SU-DHL-6 (cell line): ENCODE data around the gene C10orf95.

Experiments
- H2AFZ ChIP-seq: fragments of 200-600 bp; sonication (generic); 2 replicates; pipeline ENCODE4 v1.6.1; 2014; ENCODE audit warnings: low read depth, mild to moderate bottlenecking, moderate library complexity, mixed read lengths, antibody characterized with exemption, low read length; ENCODE audit not compliant: severe bottlenecking
- H3F3A ChIP-seq: fragments of 200-600 bp; shearing (Covaris generic); 2 replicates; pipeline ENCODE4 v1.6.0; 2016; ENCODE audit warnings: antibody characterized with exemption, mild to moderate bottlenecking; ENCODE audit not compliant: insufficient read depth
- H3K27ac ChIP-seq: fragments of 200-600 bp; sonication (generic); 2 replicates; pipeline ENCODE4 v1.5.1; 2016; ENCODE audit warnings: low read depth, mild to moderate bottlenecking, low read length, moderate library complexity, mixed read lengths
- H3K27me3 ChIP-seq: fragments of 200-600 bp; sonication (generic), shearing (Covaris generic); 2 replicates; pipeline ENCODE4 v1.6.0; 2014; ENCODE audit warnings: mild to moderate bottlenecking, low read length
- H3K36me3 ChIP-seq: fragments of 200-600 bp; sonication (generic); 2 replicates; pipeline ENCODE4 v1.6.1; 2014; ENCODE audit warnings: mild to moderate bottlenecking, low read length, mixed read lengths
- H3K4me2 ChIP-seq: fragments of 300-600, 200-600 bp; shearing (Covaris generic), sonication (generic); 2 replicates; pipeline ENCODE4 v1.6.0; 2014; ENCODE audit warnings: low read length, low read depth, mild to moderate bottlenecking; ENCODE audit not compliant: poor library complexity, severe bottlenecking
- H3K4me3 ChIP-seq: fragments of 200-600 bp; sonication (generic); 2 replicates; pipeline ENCODE4 v1.5.1; 2014; ENCODE audit warnings: antibody characterized with exemption, low read length, mild to moderate bottlenecking, mixed read lengths; ENCODE audit not compliant: insufficient read depth, poor library complexity, severe bottlenecking
- H3K79me2 ChIP-seq: fragments of 200-600 bp; sonication (generic); 2 replicates; pipeline ENCODE4 v1.6.1; 2014; ENCODE audit warnings: mild to moderate bottlenecking, low read length, moderate library complexity; ENCODE audit not compliant: insufficient read depth
- H3K9ac ChIP-seq: fragments of 200-600 bp; sonication (generic); 2 replicates; pipeline ENCODE4 v1.7.0; 2014; ENCODE audit warnings: mild to moderate bottlenecking, low read length
- H3K9me2 ChIP-seq: fragments of 200-600 bp; sonication (generic); replicated peaks from 2 replicates; pipeline ENCODE4 v1.6.1; 2014; ENCODE audit warnings: low read length; ENCODE audit not compliant: insufficient read depth
- H3K9me3 ChIP-seq: fragments of 200-600 bp; sonication (generic); 2 replicates; pipeline ENCODE4 v1.6.1; 2014; ENCODE audit warnings: low read length, mixed read lengths; ENCODE audit not compliant: insufficient read depth
- H4K20me1 ChIP-seq: fragments of 200-600 bp; sonication (generic); 2 replicates; pipeline ENCODE4 v1.6.1; 2014; ENCODE audit warnings: low read depth, mild to moderate bottlenecking, antibody characterized with exemption, low read length, moderate library complexity, mixed read lengths
- CTCF ChIP-seq: fragments of 200-600 bp; sonication (generic); IDR thresholded peaks from one replicate; pipeline ENCODE4 v1.5.1; 2017; ENCODE audit warnings: antibody characterized with exemption, mild to moderate bottlenecking, low read length, moderate library complexity; ENCODE audit not compliant: insufficient read depth, poor library complexity, severe bottlenecking
- EZH2phosphoT487 ChIP-seq: fragments of 200-600 bp; sonication (generic), shearing (Covaris generic); conservative IDR thresholded peaks from 2 replicates; pipeline ENCODE4 v1.6.1; 2018; ENCODE audit warnings: mild to moderate bottlenecking, antibody characterized with exemption, low read length, moderate library complexity, mixed read lengths

C10orf95 gene

GRCh38 chr10:102421757-102422512, 29.4 kb downstream of the C10orf95 start:
- TF ChIP-seq EZH2phosphoT487 (no peak), CTCF (no peak)
- H3K9me3 ChIP-seq = no peaks in the 10 kb centered on the region
- peak overlapping the region; percentile 79 for H3K27ac ChIP-seq
- no peaks in the 10 kb centered on the region for H3F3A ChIP-seq
- peak overlapping the region; percentile 68 for H3K9ac ChIP-seq
- peak overlapping the region; percentile 82 for H3K4me3 ChIP-seq
- H3K36me3 ChIP-seq = no peaks in the 10 kb centered on the region
- H4K20me1 ChIP-seq = no peaks in the 10 kb centered on the region
- H3K27me3 ChIP-seq = no peaks in the 10 kb centered on the region
- H3K4me2 ChIP-seq = peak overlapping the region; percentile 74
- no peaks in the 10 kb centered on the region for H3K79me2 ChIP-seq
- peak overlapping the region; percentile 36 for H2AFZ ChIP-seq
- H3K9me2 ChIP-seq = no peaks in the 10 kb centered on the region

- Histone ChIP-seq H3K27me3 (no peaks in the 10 kb centered on the region), H3K4me3 (peak overlapping the region; percentile 82), H3K27ac (peak overlapping the region; percentile 79), H3K36me3 (no peaks in the 10 kb centered on the region), H4K20me1 (no peaks in the 10 kb centered on the region), H3K9me2 (no peaks in the 10 kb centered on the region), H3K4me2 (peak overlapping the region; percentile 74), H3K9me3 (no peaks in the 10 kb centered on the region), H3K9ac (peak overlapping the region; percentile 68), H3F3A (no peaks in the 10 kb centered on the region), H2AFZ (peak overlapping the region; percentile 36), H3K79me2 (no peaks in the 10 kb centered on the region)
- TF ChIP-seq CTCF (no peak), EZH2phosphoT487 (no peak)
Measured at GRCh38 chr10:102421507-102421756, 29.9 kb downstream of the C10orf95 start.

- Histone ChIP-seq H3K79me2 (no peaks in the 10 kb centered on the region), H3K9me3 (no peaks in the 10 kb centered on the region), H3K27me3 (no peaks in the 10 kb centered on the region), H3F3A (no peaks in the 10 kb centered on the region), H3K4me3 (peak within 1 kb of the TSS; percentile 82), H3K36me3 (no peaks in the 10 kb centered on the region), H4K20me1 (no peaks in the 10 kb centered on the region), H3K27ac (peak within 1 kb of the TSS; percentile 79), H3K4me2 (peak within 1 kb of the TSS; percentile 74), H2AFZ (peak within 1 kb of the TSS; percentile 87), H3K9ac (peak within 1 kb of the TSS; percentile 68), H3K9me2 (no peaks in the 10 kb centered on the region)
- TF ChIP-seq CTCF = no peak
- TF ChIP-seq EZH2phosphoT487 = no peak
Measured at GRCh38 chr10:102420714-102421506, 30.4 kb downstream of the C10orf95 start, which contains the start of gene FBXL15. FBXL15 (plus strand) TSS chr10:102420836; CDS start chr10:102421130, 294 bp downstream.
